VCaP (cell line): ENCODE measurements around the gene AP2A1.

Experiments used
- H3K27ac ChIP-seq: fragments of 450-650 bp; 2 replicates; pipeline ENCODE4 v1.5.1; 2017
- TF ChIP-seq, protein P1 (sequence below): fragments of 450-650 bp; conservative IDR thresholded peaks from 2 replicates; pipeline ENCODE4 v1.5.1; 2017; ENCODE audit warnings: mild to moderate bottlenecking, moderate library complexity

AP2A1 gene

DNA sequence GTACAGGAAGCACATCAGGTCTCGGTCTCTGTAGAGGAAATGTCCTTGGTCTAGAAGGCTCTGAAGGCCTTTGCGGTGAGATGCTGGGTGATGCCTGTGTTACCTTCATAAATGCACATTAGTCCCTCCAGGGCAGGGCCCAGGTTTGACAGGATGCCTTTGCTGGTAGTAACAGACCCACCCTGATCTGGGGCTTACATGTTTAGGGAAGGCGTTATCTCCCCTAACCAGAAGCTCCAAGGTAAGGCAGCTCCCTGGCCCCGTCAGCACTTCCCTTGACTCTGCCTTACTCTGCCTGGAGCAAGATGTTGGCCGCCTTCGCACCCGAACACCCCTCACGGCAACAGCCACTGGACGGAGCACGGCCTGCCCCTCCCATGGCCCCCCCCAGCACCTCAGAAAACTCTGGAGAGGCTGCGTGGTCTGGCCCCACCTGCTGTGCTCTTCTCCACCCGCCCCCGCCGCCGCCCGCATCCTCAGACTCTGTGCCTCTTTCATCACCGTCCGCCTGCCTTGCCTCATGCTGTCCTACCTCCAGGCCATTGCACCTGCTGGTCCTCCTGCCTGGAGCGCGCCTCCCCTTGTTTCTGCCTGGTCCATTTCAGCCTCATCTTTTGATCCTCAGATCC is 9.1 kb downstream of the AP2A1 start:
- TF ChIP-seq, protein P1, sequence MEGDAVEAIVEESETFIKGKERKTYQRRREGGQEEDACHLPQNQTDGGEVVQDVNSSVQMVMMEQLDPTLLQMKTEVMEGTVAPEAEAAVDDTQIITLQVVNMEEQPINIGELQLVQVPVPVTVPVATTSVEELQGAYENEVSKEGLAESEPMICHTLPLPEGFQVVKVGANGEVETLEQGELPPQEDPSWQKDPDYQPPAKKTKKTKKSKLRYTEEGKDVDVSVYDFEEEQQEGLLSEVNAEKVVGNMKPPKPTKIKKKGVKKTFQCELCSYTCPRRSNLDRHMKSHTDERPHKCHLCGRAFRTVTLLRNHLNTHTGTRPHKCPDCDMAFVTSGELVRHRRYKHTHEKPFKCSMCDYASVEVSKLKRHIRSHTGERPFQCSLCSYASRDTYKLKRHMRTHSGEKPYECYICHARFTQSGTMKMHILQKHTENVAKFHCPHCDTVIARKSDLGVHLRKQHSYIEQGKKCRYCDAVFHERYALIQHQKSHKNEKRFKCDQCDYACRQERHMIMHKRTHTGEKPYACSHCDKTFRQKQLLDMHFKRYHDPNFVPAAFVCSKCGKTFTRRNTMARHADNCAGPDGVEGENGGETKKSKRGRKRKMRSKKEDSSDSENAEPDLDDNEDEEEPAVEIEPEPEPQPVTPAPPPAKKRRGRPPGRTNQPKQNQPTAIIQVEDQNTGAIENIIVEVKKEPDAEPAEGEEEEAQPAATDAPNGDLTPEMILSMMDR: no peak
- no peak overlapping the region for H3K27ac ChIP-seq

DNA sequence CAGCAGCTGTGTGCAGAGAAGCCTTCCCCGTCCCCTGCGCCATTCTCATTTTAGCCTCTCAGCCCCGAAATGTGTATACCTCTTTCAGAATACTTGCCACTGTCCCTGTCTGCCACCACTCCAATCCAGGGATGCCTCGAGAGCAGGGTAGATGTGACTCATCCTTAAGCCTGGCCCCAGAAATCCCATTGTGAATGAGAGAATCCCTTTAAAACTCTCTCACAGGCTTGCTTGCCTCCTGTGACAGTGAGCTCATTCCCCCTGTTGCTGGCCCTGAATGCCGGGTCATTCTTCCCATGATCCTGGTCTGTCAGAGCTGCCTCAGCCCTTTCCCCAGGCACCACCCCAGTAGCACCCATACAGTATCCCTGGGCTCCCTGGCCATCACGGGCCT is 9.6 kb downstream of the AP2A1 start:
- TF ChIP-seq, protein P1: no peak

DNA sequence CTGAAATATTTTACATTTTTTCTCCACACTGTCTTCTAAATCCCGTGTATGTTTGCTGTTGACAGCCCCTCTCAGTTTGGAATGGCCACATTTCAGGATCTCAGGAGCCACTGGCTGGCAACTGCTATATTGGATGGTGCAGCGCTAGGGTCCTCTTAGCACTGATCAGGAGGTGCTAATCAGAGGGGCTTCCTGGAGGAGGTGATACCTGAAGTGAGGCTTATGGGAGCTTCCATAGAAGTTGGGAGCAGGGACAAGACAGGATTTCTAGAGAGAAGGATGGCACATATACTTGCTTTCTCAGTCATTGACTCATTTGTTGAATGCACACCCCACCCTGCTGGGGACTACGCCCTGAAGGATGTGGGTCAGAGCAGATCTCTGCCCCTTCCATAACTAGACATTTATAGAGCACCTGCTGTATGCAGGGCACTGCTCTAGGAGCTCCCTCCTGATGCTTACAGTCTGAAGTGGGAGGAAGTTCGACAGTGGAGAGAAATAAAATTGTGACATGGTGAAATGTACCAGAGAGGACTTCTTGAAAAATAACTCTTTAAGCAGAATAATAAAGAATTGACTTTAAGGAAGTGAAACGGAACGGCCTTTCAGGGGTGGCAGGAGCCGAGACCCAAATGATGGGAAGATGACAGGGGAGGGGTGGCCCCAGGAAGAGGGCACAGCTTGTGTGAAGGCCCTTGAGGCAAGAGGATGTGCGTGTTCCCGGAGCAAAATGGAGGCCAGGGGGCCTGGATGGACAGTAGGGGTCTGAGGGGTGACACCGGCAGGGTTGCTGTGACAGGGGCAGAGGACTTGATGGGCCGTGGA is 13.1 kb downstream of the AP2A1 start:
- no peak overlapping the region for H3K27ac ChIP-seq
- TF ChIP-seq, protein P1: no peak

More for the DNA sequence above, 9.6 kb downstream of the AP2A1 start:
- H3K27ac ChIP-seq: no peak overlapping the region

DNA sequence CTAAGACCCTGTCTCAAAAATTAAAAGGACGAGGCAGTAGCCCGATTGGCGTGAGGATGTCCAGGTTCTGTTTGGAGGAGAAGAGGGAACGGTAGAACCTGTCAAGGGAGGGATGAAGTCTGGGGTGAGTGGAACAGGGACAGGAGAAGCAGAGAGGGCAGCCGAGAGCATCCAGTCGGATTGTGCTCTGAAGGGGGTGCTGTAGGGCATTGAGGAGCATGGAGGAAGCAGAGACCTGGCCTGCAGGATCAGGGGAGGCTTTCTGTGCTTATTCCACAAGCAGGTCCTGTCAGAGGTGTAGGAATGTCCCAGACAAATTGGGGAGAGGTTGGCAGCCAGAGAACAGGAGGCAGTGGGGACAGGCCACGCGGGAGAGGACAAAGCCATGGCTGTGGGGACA is 14.1 kb downstream of the AP2A1 start:
- no peak overlapping the region for H3K27ac ChIP-seq

DNA sequence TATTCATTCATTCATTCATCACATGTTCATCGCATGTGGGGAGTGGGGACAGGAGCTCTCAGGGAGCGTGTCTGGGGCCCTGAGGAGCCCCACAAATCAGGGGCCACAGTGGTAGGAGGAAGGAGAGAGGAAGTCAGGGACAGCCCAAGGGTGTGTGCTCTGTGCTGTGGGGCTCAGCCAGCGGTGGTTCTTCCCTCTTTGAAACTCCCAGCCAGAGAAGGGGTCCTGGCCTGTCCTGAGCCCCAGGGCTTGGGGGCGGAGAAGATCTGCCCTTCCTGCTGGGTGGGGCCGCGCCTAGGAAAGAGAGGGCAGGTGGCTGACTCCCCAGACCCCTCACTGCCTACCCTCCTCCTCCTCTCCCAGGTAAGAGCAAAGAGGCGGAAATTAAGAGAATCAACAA is 14.6 kb downstream of the AP2A1 start:
- TF ChIP-seq, protein P1: no peak
- no peak overlapping the region for H3K27ac ChIP-seq

More for the DNA sequence above, 14.1 kb downstream of the AP2A1 start:
- TF ChIP-seq, protein P1: no peak

DNA sequence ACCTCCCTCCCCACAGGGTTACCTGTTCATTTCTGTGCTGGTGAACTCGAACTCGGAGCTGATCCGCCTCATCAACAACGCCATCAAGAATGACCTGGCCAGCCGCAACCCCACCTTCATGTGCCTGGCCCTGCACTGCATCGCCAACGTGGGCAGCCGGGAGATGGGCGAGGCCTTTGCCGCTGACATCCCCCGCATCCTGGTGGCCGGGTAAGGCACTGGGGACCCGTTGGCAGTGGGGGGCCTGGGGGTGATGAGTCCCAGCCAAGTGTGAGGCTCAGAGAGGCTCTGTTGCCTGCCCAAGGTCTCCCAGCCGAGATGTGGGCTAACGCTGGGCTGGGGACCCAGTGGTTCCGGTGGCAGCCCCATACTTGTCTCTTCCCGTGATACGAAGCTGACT is 15.7 kb downstream of the AP2A1 start:
- H3K27ac ChIP-seq: no peak overlapping the region
- TF ChIP-seq, protein P1: no peak

DNA sequence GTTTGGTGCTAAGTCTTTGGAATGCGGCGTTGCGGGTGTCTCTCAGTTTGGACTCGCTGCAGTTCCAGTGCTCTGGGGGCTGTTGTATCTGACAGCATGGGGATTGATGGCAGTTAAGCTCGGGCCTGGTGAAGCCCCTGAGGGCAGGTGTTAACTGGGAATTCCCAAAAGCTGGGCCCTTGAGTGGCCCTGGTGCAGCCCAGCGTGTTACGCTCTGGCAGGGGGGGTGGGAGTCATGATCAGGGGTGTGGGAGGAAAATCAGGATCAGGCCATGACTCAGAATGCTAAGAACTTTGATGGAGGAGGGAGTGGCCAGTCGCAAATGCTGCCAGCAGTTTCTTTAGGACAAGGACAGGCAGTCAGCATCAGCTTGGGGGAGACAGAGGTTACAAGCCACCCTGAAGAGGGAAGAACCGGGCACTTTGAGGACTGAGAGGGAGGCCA is 19.6 kb downstream of the AP2A1 start:
- TF ChIP-seq, protein P1: no peak
- peak overlapping the region; percentile 4; the same call in 1 of the 2 replicates for H3K27ac ChIP-seq
